Measurements from ENCODE around the gene CNTLN.

Gene CNTLN, protein sequence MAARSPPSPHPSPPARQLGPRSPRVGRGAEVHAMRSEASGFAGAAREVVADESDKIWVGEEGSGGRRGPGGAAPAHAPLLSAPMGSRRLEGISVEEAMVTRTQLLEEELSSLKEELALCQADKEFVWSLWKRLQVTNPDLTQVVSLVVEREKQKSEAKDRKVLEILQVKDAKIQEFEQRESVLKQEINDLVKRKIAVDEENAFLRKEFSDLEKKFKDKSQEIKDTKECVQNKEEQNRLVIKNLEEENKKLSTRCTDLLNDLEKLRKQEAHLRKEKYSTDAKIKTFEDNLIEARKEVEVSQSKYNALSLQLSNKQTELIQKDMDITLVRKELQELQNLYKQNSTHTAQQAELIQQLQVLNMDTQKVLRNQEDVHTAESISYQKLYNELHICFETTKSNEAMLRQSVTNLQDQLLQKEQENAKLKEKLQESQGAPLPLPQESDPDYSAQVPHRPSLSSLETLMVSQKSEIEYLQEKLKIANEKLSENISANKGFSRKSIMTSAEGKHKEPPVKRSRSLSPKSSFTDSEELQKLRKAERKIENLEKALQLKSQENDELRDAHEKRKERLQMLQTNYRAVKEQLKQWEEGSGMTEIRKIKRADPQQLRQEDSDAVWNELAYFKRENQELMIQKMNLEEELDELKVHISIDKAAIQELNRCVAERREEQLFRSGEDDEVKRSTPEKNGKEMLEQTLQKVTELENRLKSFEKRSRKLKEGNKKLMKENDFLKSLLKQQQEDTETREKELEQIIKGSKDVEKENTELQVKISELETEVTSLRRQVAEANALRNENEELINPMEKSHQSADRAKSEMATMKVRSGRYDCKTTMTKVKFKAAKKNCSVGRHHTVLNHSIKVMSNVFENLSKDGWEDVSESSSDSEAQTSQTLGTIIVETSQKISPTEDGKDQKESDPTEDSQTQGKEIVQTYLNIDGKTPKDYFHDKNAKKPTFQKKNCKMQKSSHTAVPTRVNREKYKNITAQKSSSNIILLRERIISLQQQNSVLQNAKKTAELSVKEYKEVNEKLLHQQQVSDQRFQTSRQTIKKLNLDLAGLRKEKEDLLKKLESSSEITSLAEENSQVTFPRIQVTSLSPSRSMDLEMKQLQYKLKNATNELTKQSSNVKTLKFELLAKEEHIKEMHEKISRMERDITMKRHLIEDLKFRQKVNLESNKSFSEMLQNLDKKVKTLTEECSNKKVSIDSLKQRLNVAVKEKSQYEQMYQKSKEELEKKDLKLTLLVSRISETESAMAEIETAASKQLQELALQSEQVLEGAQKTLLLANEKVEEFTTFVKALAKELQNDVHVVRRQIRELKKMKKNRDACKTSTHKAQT (N-terminal part only)

DNA sequence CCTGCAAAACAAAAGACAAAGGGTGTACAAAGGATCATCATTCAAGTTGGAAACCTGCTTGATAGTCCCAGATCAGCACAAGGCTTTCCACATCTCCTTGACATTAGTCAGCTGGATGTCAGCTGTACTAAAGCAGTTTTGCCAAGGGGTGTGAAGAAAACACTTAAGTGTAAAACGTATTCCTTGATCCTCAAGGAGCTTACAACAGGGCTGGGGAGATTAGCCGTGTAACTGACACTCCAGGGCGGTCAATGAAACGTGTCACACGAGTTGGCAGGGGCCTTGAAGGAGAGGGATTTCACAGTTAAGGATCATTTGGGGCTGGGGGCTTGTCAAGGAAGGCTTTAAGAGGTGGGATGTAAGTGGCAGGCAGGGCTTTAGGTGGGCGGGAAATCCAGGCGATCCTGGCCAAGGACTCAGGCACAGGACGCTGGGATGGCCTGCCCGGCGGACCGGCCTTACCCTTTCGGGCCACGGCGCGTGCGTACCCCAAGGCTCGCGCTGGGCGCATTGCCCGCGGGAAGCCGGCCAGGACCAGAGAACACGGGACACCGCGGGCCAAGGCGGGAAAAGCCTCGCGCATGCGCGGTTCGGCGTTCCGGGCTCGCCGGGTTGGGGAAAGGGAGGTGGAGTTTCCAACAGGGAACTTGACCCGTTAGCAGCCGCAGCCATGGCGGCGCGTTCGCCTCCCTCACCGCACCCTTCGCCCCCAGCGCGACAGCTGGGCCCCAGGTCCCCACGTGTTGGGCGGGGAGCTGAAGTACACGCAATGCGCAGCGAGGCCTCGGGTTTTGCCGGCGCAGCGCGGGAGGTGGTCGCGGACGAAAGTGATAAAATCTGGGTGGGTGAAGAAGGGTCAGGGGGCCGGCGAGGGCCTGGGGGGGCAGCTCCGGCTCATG lies at the start of gene CNTLN:
CNTLN (plus strand) TSS at position 645 of the 899 bp plus-strand sequence; CDS start at position 671, 26 bp downstream.
- in situ Hi-C loops (cut with HindIII; ENCODE audit: low sequenced_read_pairs), result no loop called here
- TF ChIP-seq, protein P1, sequence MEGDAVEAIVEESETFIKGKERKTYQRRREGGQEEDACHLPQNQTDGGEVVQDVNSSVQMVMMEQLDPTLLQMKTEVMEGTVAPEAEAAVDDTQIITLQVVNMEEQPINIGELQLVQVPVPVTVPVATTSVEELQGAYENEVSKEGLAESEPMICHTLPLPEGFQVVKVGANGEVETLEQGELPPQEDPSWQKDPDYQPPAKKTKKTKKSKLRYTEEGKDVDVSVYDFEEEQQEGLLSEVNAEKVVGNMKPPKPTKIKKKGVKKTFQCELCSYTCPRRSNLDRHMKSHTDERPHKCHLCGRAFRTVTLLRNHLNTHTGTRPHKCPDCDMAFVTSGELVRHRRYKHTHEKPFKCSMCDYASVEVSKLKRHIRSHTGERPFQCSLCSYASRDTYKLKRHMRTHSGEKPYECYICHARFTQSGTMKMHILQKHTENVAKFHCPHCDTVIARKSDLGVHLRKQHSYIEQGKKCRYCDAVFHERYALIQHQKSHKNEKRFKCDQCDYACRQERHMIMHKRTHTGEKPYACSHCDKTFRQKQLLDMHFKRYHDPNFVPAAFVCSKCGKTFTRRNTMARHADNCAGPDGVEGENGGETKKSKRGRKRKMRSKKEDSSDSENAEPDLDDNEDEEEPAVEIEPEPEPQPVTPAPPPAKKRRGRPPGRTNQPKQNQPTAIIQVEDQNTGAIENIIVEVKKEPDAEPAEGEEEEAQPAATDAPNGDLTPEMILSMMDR (IDR thresholded peaks at IDR 0.05; ENCODE audit: low read depth, low read length, missing control alignments), result no peak
- peak; percentile 65 for DNase-seq (ENCODE audit: low read depth)
- peak within 1 kb of the TSS; percentile 87 for H3K4me3 ChIP-seq (ENCODE audit: low read depth, low read length)

DNA sequence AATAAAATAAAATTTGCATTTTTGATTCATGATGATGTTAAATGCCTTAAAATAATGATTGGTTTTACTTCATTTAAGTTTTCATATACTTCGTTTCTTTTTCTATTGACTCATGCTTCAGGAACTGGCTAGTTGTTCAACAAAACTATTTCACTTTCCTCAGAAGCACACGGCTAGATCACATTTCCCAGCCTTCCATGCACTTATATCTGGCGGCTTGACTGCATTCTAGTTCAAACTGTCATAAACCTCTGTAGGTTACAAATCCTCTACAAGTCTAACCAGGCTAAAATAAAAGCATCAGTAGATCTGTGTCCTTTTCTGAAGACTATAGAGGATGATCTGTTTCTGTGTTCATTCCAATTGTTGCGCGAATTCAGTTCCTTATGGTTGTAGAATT lies 46.3 kb upstream of the CNTLN start:
- H3K4me3 ChIP-seq (ENCODE audit: low read depth, low read length), result no peak overlapping the region
- in situ Hi-C loops (cut with HindIII; ENCODE audit: low sequenced_read_pairs), result no loop called here
- TF ChIP-seq, protein P1 (IDR thresholded peaks at IDR 0.05; ENCODE audit: low read depth, low read length, missing control alignments), result no peak
- DNase-seq (ENCODE audit: low read depth), result no peak

DNA sequence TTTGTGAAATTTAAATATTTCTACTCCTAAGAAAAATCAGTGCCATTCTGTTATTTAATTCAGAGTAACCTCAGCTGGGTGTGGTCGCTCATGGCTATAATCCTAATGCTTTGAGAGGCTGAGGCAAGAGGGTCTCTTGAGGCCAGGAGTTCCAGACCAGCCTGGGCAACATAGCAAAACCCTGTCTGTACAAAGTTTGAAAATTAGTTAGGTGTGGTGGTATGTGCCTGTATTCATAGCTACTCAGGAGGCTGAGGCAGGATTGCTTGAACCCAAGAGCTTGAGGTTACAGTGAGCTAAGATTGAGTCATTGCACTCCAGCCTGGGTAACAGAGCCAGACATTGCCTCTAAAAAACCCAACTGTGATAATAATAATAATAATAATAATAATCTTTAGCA lies 44.8 kb upstream of the CNTLN start:
- in situ Hi-C loops (cut with HindIII; ENCODE audit: low sequenced_read_pairs), result no loop called here
- TF ChIP-seq, protein P1 (IDR thresholded peaks at IDR 0.05; ENCODE audit: low read depth, low read length, missing control alignments), result no peak
- DNase-seq (ENCODE audit: low read depth), result no peak
- no peak overlapping the region for H3K4me3 ChIP-seq (ENCODE audit: low read depth, low read length)

DNA sequence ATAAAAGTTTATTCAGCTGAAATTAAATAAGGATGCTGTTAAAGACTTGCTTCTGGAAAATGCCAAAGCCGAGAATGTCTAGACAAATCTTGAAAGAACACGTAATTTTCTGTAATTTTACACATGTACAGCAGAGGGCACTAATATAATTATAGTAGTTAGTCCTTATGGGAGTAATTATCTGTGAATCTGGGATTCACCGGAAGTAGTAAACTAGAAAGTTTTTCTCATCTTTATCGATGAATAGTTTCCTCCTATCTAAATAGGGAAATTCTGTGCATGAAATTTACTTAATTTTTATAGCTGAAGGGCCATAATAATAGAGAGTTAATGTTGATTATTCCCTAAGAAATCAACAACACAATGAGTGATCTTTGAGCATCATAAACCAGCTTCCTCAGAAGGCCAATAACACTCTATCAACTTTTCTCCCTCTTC lies 18.4 kb upstream of the CNTLN start:
- DNase-seq (ENCODE audit: low read depth), result no peak
- TF ChIP-seq, protein P1 (IDR thresholded peaks at IDR 0.05; ENCODE audit: low read depth, low read length, missing control alignments), result peak; percentile 17
- in situ Hi-C loops (cut with HindIII; ENCODE audit: low sequenced_read_pairs), result no loop called here
- no peak overlapping the region for H3K4me3 ChIP-seq (ENCODE audit: low read depth, low read length)

DNA sequence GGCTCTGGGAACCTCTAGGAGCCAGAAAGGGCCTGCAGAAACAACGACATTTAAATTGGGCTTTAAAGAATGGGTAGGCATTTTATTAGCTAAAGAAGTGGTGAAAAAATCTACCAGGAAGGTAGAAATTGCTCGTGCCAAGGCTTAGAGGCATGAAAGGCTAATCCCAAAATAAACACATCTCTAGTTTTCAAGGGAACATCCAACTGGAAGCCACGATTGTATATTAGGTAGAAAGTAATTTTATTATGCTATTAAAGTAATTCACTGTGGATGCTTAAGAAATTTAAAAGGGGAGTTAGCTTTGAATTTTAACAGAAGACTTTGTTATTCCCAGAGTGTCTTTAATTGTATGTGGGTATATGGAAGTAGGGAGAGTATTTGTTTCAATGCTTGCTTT lies 17.5 kb upstream of the CNTLN start:
- TF ChIP-seq, protein P1 (IDR thresholded peaks at IDR 0.05; ENCODE audit: low read depth, low read length, missing control alignments), result no peak

More for the DNA sequence above, 17.5 kb upstream of the CNTLN start:
- DNase-seq (ENCODE audit: low read depth), result no peak
- no peak overlapping the region for H3K4me3 ChIP-seq (ENCODE audit: low read depth, low read length)
- in situ Hi-C loops (cut with HindIII; ENCODE audit: low sequenced_read_pairs), result no loop called here
